ENCODE results near the gene DGCR2.

GRCh38 chr22:19038728-19039447 lies 83.3 kb downstream of the DGCR2 start:
- TF ChIP-seq CTCF (IDR thresholded peaks at IDR 0.05), result no peak
- no peak for TF ChIP-seq POLR2A (IDR thresholded peaks at IDR 0.05)

All from heart left ventricle (tissue), 13 donors.